NCI-H1436 (cell line): ENCODE data around the gene DMBT1.

Experiments used
- DNase-seq: peaks from one replicate; lab custom pipeline; 2025; lab: John Stamatoyannopoulos, UW

DMBT1 gene

GRCh38 chr10:122560279-122560804 is at the start of gene DMBT1:
Gene DMBT1, plus strand, starts transcription at chr10:122560754. Its CDS starts 17 bp downstream, at chr10:122560771.
- no peak for DNase-seq

DNA sequence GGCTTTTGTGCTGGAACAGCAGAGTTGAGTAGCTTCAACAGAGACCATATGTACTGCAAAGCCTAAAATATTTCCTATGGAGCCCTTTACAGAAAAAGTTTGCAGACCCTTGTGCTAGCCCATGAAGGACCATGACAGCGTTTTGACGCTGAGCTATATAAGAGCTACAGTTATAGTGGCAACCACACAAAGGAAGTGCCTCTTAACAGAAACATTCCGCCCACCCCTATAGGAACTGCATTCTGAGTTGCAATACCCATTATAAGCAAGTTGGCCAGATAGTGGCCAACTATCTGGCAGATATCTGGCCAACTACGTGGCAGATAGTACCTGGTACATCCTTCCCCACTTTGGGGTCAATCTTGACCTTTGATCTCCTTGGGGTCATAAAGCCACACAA is 47.5 kb upstream of the DMBT1 start:
- DNase-seq: no peak

- DNase-seq: no peak
Observed at GRCh38 chr10:122514045-122514840, 46.3 kb upstream of the DMBT1 start.

DNA sequence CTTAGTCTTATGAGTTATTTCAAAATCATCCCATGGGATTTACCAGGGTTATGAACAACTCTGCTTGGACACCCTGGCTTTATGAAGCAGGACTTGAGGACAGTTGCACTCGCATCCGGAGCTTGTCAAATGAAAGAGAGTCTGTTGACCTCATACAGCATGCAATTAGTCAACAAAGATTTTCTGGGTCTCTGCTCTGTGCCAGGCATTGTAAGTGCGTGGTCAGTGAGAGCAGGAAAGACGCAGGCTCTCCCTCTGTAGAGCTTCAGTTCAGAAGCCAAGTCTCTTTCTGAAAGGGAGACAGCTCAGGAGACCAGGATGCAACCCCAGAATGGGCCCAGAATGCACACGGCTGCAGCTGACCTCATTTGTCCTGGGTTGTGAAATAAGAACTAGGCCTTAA is 45.5 kb upstream of the DMBT1 start:
- DNase-seq: no peak

GRCh38 chr10:122515588-122516231 is 44.8 kb upstream of the DMBT1 start:
- DNase-seq: no peak

DNA sequence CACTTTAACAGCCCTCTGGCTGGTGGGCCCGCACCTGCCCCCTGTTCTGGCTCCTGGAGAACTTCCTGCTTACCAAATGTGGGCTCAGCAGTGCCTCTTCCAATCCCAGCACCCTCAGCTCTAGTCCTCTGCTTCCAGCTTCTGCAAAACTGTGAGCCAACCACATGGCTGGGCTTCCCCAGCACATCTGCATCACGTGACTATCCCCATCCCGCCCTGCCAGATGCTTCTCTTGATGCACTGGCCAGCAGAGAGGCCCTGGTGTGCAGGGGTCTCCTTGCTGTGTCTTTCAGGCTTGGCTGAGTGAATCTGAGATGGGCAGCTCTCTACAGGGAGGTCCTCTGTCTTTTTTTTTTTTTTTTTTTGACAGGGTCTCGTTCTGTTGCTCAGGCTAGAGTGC is 43.8 kb upstream of the DMBT1 start:
- no peak for DNase-seq

GRCh38 chr10:122519144-122519543 is 41.4 kb upstream of the DMBT1 start:
- DNase-seq: no peak

DNA sequence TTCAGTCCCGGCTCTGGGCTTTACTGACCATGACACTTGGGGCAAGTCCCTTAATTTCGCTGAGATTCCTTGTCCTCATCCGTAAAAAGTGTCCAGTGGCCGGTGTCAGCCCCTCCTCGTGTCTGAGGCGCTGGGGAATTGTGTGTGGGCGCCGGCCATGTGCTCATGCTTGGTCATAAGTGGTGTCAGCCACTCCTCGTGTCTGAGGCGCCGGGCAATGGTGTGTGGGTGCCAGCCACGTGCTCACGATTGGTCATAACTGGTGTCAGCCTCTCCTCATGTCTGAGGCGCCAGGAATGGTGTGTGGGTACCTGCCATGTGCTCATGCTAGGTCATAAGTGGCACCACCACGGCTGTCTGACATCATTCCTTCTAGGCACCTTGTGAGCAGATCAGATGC is 40.7 kb upstream of the DMBT1 start:
- no peak for DNase-seq

- DNase-seq: no peak
Observed at GRCh38 chr10:122521011-122521410, 39.5 kb upstream of the DMBT1 start.

DNA sequence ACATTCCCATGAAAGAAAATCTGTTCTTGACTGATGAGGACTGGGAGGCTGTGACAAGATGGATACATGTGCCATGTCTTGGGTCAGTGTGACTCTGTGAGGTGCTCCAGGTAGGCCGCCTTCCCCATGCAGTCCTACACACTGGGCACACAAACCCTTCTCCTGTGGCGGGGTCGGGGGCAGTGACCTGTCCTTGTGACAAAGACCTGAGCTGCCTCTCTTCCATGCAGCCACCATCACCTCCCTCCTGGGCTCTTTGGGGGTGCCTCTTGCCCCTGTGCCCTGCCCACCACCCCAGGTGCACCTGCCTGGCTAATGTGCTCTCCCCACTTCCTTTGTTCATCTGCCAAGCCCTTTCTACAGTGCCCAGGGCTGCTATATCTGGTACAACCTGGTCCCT is 35.7 kb upstream of the DMBT1 start:
- DNase-seq: no peak

- no peak for DNase-seq
Observed at GRCh38 chr10:122525788-122526187, 34.8 kb upstream of the DMBT1 start.

- DNase-seq: no peak
Observed at GRCh38 chr10:122526892-122527291, 33.7 kb upstream of the DMBT1 start.

- DNase-seq: no peak
Observed at GRCh38 chr10:122530177-122530576, 30.4 kb upstream of the DMBT1 start.

DNA sequence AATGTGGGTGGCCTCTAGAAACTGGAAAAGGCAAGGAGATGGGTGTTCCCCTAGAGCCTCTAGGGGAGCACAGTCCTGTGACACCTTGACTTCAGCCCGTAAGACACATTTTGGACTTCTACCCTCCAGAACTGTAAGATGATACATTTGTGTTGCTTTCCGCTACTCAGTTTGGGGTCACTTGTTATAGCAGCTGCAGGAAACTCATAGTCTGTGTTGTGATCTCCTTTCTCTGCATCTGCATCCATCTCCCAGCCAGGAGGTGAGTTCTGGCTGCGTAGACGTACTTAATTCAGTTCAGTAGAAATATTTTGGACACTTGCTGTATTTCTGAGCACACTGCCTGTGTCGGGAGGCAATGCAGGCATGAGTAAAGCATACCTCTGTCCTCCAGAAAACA is 29.3 kb upstream of the DMBT1 start:
- no peak for DNase-seq

DNA sequence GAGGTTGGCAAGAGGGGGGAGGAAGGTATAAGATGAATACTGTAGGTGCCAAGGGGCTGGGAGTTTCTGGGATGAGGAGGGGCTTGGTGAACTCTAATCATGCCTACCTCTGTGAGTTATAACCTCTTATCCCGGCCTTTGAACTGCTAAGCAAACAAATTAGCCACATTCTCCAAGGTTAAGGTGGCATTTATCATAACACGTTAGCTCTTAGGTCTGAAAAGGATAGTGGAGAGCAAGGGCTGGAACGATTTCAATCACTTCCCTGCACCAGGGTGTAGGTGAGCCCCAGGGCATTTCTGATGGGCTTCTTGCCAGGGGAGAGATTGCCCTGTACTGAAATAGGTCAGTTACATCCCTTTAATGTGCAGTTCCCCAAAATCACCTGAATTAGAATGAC is 28.6 kb upstream of the DMBT1 start:
- DNase-seq: peak; percentile 45

DNA sequence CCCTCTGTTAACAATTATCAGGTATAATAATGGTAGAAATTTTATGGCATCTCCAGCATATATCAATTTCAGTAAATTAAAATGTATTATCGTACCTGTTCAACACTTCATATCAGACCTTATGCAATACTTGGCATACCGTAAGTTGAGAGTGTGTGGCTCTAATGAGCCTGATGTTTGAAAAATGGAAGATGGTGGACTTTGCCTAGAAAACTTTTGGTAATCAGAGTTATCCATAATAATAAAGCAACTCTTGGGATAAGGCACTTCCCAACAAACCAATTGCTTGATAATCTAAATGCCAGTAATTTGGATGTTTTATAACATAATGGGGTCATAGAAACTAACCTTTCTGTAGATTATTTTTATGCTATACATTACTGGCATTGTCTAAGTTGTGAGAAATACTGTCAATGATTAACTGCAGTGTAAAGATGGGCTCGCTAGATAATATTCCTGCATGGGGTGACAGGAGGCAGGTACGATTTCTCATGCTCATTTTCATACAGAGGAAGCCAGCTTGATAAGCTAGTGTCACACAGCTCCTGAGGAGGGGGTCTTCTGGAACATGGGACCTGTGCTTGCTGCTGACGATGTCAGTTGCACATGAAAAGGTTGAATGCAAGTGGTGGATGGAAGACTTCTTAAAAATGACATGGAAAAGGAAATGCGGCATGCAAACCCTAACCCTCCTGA is 27.8 kb upstream of the DMBT1 start:
- DNase-seq: no peak

DNA sequence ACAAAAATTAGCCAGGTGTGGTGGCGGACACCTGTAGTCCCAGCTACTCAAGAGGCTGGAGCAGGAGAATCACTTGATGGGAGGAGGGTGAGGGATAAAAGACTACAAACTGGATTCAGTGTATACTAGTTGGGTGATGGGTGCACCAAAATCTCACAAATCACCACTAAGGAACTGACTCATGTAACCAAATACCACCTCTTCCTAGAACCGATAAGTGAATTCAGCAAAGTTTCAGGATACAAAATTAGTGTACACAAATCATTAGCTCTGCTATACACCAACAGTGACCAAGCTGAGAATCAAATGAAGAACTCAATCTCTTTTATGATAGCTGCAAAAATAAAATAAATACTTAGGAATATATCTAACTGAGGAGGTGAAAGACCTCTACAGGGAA is 23.0 kb upstream of the DMBT1 start:
- no peak for DNase-seq

- no peak for DNase-seq
Observed at GRCh38 chr10:122541541-122542002, 19.0 kb upstream of the DMBT1 start.

DNA sequence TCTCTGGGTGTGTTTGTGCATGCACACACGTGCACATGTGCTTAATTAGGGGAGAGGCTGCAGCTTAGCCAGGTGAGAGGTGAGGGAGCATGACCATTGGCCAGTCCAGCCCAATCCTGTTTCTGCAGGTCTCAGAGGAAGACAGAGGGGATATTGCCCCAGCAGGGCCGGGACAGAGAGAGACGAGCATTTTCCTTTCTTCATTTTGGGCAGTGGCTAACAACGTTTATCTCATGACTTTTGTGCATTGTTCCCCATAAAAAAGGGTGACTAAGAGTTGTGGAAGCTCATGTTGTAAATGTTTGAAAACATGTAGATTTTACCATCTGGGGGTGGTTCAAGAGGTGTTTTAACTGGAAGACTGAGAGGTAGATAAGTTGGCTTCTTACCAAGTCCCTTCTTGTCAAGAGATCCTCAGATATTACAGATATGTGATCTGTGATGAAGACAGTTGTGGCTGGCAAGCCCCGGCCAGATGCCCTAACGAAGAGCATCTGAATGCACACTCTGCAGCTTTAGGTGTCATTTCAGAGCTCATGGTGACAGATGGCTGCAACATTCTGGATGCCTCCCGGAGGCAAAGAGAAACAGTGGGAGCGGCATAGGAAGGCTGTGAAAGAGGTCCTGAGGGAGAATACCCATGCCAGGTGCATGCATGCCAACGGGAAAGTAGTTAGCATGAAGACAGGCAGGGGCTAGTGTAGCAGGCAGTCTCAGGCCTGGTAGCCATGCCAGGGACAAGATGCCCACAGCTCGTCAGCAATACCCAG is 16.7 kb upstream of the DMBT1 start:
- no peak for DNase-seq

DNA sequence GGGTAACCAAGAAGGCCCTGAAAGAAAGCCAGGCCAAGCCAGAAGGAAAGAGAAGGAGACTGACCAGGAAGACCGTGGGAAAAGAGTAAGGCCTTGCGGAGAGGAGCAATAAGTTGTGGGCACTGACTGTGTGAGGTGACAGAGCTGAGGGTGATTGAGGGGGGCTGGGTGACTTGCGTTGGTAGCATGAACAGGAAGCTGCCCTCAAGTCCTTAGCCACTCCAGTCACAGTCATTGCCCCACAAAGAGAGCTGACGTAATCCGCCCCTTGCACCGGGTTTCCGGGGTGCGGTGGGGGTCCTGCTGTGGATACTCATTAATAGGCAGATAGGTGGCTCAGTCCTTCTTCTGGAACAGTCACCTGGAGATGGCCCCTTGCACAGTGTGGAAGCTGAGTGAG is 16.1 kb upstream of the DMBT1 start:
- no peak for DNase-seq

- no peak for DNase-seq
Observed at GRCh38 chr10:122546242-122546641, 14.3 kb upstream of the DMBT1 start.
